ENCODE measurements around the gene DERL2. TPM values are rescaled to one million over a fixed set of nuclear protein-coding genes. Genes with fewer than 3 reads are reported as not detected.

DERL2 gene
- total RNA-seq, 4 donors from 2014 or later = 29.6 to 107 (median 52.5) TPM

DNA sequence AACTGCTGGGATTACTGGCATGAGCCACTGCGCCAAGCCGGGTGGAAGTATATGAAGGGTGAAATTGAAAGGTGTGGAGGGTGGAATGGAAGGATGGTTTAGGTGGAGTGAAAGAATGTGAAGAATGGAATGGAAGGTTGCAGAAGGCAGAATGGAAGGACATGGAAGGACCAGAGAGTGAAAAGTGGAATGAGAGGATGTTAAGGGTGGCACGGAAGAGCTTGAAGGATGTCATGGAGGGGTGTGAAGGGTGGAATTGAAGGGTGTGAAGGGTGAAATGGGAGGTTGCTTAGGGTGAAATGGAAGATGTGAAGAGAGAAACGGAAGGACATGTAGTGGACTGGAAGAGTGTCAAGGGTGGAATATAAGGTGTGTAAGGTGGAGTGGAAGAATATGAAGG, 16.6 kb upstream of the DERL2 start:
- no peaks in the 10 kb centered on the region for H3K27me3 ChIP-seq

DNA sequence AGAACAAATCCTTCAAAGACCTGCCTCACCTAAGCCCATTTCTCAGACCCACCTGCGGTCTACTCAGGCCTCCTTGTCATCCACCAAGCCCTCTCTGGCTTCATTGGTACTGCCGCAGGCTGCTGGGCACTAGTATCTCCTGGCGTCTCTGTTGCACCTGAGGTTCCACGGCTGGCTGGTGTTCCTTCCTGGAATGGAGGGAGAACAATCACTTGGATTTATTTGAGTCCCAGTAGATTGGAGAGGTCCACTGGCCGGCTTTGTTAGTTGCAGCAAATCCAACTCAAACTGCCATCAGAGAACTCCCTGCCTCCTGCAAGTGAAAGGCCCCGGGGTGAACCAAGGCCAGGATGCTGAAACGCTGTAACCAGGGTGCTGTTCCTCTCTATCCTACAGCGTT, 15.7 kb upstream of the DERL2 start:
- Histone ChIP-seq H3K27ac (no peak overlapping the region), H3K4me1 (peaks cover 0 to 10% of the 10 kb centered on the region in 2 donors), H3K4me3 (replicated peaks in 1 of 3) (no peak overlapping the region), H3K36me3 (no peaks in the 10 kb centered on the region), H3K9me3 (no peaks in the 10 kb centered on the region), H3K27me3 (no peaks in the 10 kb centered on the region)
- intact Hi-C loops (cut with DNase I) = no loop called here
- DNase-seq = no peak
- TF ChIP-seq POLR2A (IDR thresholded peaks at IDR 0.05) = no peak
- TF ChIP-seq, protein P1, sequence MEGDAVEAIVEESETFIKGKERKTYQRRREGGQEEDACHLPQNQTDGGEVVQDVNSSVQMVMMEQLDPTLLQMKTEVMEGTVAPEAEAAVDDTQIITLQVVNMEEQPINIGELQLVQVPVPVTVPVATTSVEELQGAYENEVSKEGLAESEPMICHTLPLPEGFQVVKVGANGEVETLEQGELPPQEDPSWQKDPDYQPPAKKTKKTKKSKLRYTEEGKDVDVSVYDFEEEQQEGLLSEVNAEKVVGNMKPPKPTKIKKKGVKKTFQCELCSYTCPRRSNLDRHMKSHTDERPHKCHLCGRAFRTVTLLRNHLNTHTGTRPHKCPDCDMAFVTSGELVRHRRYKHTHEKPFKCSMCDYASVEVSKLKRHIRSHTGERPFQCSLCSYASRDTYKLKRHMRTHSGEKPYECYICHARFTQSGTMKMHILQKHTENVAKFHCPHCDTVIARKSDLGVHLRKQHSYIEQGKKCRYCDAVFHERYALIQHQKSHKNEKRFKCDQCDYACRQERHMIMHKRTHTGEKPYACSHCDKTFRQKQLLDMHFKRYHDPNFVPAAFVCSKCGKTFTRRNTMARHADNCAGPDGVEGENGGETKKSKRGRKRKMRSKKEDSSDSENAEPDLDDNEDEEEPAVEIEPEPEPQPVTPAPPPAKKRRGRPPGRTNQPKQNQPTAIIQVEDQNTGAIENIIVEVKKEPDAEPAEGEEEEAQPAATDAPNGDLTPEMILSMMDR (IDR thresholded peaks at IDR 0.05) = no peak
- WGBS, 2 donors = 87 to 89% methylated on average over 8 of the region's 8 CpGs

More for the DNA sequence above, 16.6 kb upstream of the DERL2 start:
- WGBS, 2 donors = 97 to 98% methylated on average over 4 of the region's 4 CpGs
- TF ChIP-seq, protein P1 (IDR thresholded peaks at IDR 0.05) = no peak
- TF ChIP-seq POLR2A (IDR thresholded peaks at IDR 0.05) = no peak
- no peaks in the 10 kb centered on the region for H3K36me3 ChIP-seq
- intact Hi-C loops (cut with DNase I) = no loop called here
- no peak overlapping the region for H3K27ac ChIP-seq
- peaks cover 0 to 10% of the 10 kb centered on the region in 2 donors for H3K4me1 ChIP-seq
- no peak overlapping the region for H3K4me3 ChIP-seq (replicated peaks in 1 of 3)
- no peak for DNase-seq
- H3K9me3 ChIP-seq = no peaks in the 10 kb centered on the region

GRCh38 chr17:5500589-5501391, 14.8 kb upstream of the DERL2 start:
- Histone ChIP-seq H3K9me3 (no peaks in the 10 kb centered on the region), H3K27ac (no peak overlapping the region), H3K4me3 (replicated peaks in 1 of 3) (peak overlapping the region in 2 of 3 donors; percentile 22 to 47), H3K36me3 (no peaks in the 10 kb centered on the region), H3K27me3 (no peaks in the 10 kb centered on the region), H3K4me1 (peaks cover 0 to 10% of the 10 kb centered on the region in 2 donors)
- 0 to 15% methylated on average over 9 to 31 of the region's 67 CpGs for WGBS, 2 donors
- TF ChIP-seq, protein P1 (IDR thresholded peaks at IDR 0.05) = no peak
- peak in 1 of 2 donors; percentile 26 for TF ChIP-seq POLR2A (IDR thresholded peaks at IDR 0.05)
- intact Hi-C loops (cut with DNase I) = no loop called here
- peak; percentile 71 to 83 for DNase-seq

- Histone ChIP-seq H3K4me3 (replicated peaks in 1 of 3) (peak overlapping the region in 1 of 3 donors; percentile 47), H3K9me3 (no peaks in the 10 kb centered on the region), H3K36me3 (no peaks in the 10 kb centered on the region), H3K4me1 (peaks cover 0 to 10% of the 10 kb centered on the region in 2 donors), H3K27me3 (no peaks in the 10 kb centered on the region), H3K27ac (no peak overlapping the region)
- TF ChIP-seq POLR2A (IDR thresholded peaks at IDR 0.05) = no peak
- TF ChIP-seq, protein P1 (IDR thresholded peaks at IDR 0.05) = no peak
- no peak for DNase-seq
- intact Hi-C loops (cut with DNase I) = no loop called here
- 4 to 8% methylated on average over 18 of the region's 18 CpGs for WGBS, 2 donors
Observed at GRCh38 chr17:5500247-5500588, 14.2 kb upstream of the DERL2 start.

- H3K27me3 ChIP-seq = no peaks in the 10 kb centered on the region
- no peak overlapping the region for H3K27ac ChIP-seq
- TF ChIP-seq POLR2A (IDR thresholded peaks at IDR 0.05) = no peak
- TF ChIP-seq, protein P1 (IDR thresholded peaks at IDR 0.05) = no peak
- peaks cover 0 to 10% of the 10 kb centered on the region in 2 donors for H3K4me1 ChIP-seq
- intact Hi-C loops (cut with DNase I) = no loop called here
- no peak overlapping the region for H3K4me3 ChIP-seq (replicated peaks in 1 of 3)
- no peak for DNase-seq
- no peaks in the 10 kb centered on the region for H3K9me3 ChIP-seq
- no peaks in the 10 kb centered on the region for H3K36me3 ChIP-seq
- WGBS, 2 donors = 33 to 34% methylated on average over 19 to 38 of the region's 44 CpGs
Observed at GRCh38 chr17:5499476-5500231, 13.7 kb upstream of the DERL2 start.

Measured in thyroid gland (tissue), 4 donors.